IPS DF 6.9 (cell line): ENCODE data around the gene ASB18.

Source experiments
- DNase-seq: peaks from one replicate; pipeline ENCODE4 v3.0.0-alpha.2; 2013; ENCODE audit warnings: low read depth, low spot score
- H3K27ac ChIP-seq: one replicate; pipeline ENCODE4 v1.5.1; 2013; ENCODE audit warnings: low read length, control low read depth
- H3K27me3 ChIP-seq: 2 replicates; pipeline ENCODE4 v1.6.1; 2013; ENCODE audit warnings: mild to moderate bottlenecking, low read length; ENCODE audit not compliant: control insufficient read depth, insufficient read depth
- H3K36me3 ChIP-seq: 2 replicates; pipeline ENCODE4 v1.6.1; 2013; ENCODE audit warnings: low read length; ENCODE audit not compliant: control insufficient read depth, insufficient read depth
- H3K4me1 ChIP-seq: 2 replicates; pipeline ENCODE4 v1.6.1; 2013; ENCODE audit warnings: low read length; ENCODE audit not compliant: control insufficient read depth, insufficient read depth
- H3K4me3 ChIP-seq: 2 replicates; pipeline ENCODE4 v1.5.1; 2013; ENCODE audit warnings: mild to moderate bottlenecking, low read length
- H3K9me3 ChIP-seq: 2 replicates; pipeline ENCODE4 v1.6.1; 2013; ENCODE audit warnings: low read length, inconsistent platforms; ENCODE audit not compliant: control insufficient read depth, insufficient read depth
- WGBS: extraction: QIAGEN DNeasy Blood & Tissue Kit; methylation state at CpG from one replicate; pipeline ENCODE4 v1.1.7; 2013; ENCODE audit warnings: mixed read lengths, missing lambda C conversion rate; ENCODE audit not compliant: insufficient read length, insufficient coverage; 5-methylcytosine and 5-hydroxymethylcytosine counted together

Gene ASB18

GRCh38 chr2:236223675-236224074 lies 40.5 kb downstream of the ASB18 start:
- H3K4me3 ChIP-seq: no peak overlapping the region
- no peak overlapping the region for H3K27ac ChIP-seq
- no CpG with 5 or more reads among the region's 2 CpGs for WGBS
- DNase-seq: no peak
- H3K4me1 ChIP-seq: no peaks in the 10 kb centered on the region; the same call in 1 of the 2 replicates
- H3K9me3 ChIP-seq: peaks cover 1% of the 10 kb centered on the region; the same call in 1 of the 2 replicates
- H3K36me3 ChIP-seq: no peaks in the 10 kb centered on the region
- no peaks in the 10 kb centered on the region; the same call in 1 of the 2 replicates for H3K27me3 ChIP-seq

- Histone ChIP-seq H3K27ac (no peak overlapping the region), H3K4me1 (no peaks in the 10 kb centered on the region; the same call in 1 of the 2 replicates), H3K36me3 (no peaks in the 10 kb centered on the region), H3K9me3 (peaks cover 1% of the 10 kb centered on the region; the same call in 1 of the 2 replicates), H3K27me3 (no peaks in the 10 kb centered on the region; the same call in 1 of the 2 replicates), H3K4me3 (no peak overlapping the region)
- WGBS: no CpG with 5 or more reads among the region's 8 CpGs
- no peak for DNase-seq
Observed at GRCh38 chr2:236221798-236222197, 42.4 kb downstream of the ASB18 start.

- no CpG with 5 or more reads among the region's 3 CpGs for WGBS
- Histone ChIP-seq H3K9me3 (peaks cover 1% of the 10 kb centered on the region; the same call in 1 of the 2 replicates), H3K27me3 (no peaks in the 10 kb centered on the region; the same call in 1 of the 2 replicates), H3K36me3 (no peaks in the 10 kb centered on the region; the same call in 1 of the 2 replicates), H3K4me3 (no peak overlapping the region), H3K4me1 (no peaks in the 10 kb centered on the region; the same call in 1 of the 2 replicates), H3K27ac (no peak overlapping the region)
- DNase-seq: no peak
Observed at GRCh38 chr2:236219411-236219810, 44.8 kb downstream of the ASB18 start.

GRCh38 chr2:236217926-236218325 lies 46.3 kb downstream of the ASB18 start:
- H3K27ac ChIP-seq: no peak overlapping the region
- H3K4me3 ChIP-seq: no peak overlapping the region
- H3K9me3 ChIP-seq: no peaks in the 10 kb centered on the region
- H3K36me3 ChIP-seq: no peaks in the 10 kb centered on the region; the same call in 1 of the 2 replicates
- no peak for DNase-seq
- WGBS: no CpG with 5 or more reads among the region's 4 CpGs
- H3K27me3 ChIP-seq: no peaks in the 10 kb centered on the region
- H3K4me1 ChIP-seq: no peaks in the 10 kb centered on the region; the same call in 1 of the 2 replicates

GRCh38 chr2:236216711-236217110 lies 47.5 kb downstream of the ASB18 start:
- Histone ChIP-seq H3K9me3 (no peaks in the 10 kb centered on the region), H3K27ac (no peak overlapping the region)
- no CpG with 5 or more reads among the region's 7 CpGs for WGBS

GRCh38 chr2:236215761-236216333 lies 48.4 kb downstream of the ASB18 start:
- H3K4me3 ChIP-seq: no peak overlapping the region
- H3K27ac ChIP-seq: no peak overlapping the region
- H3K9me3 ChIP-seq: no peaks in the 10 kb centered on the region
- no peaks in the 10 kb centered on the region; the same call in 1 of the 2 replicates for H3K36me3 ChIP-seq
- no peaks in the 10 kb centered on the region; the same call in 1 of the 2 replicates for H3K4me1 ChIP-seq
- H3K27me3 ChIP-seq: no peaks in the 10 kb centered on the region
- DNase-seq: no peak
- WGBS: no CpG with 5 or more reads among the region's 12 CpGs

More at GRCh38 chr2:236216711-236217110, 47.5 kb downstream of the ASB18 start:
- no peaks in the 10 kb centered on the region for H3K27me3 ChIP-seq
- no peaks in the 10 kb centered on the region; the same call in 1 of the 2 replicates for H3K36me3 ChIP-seq
- no peaks in the 10 kb centered on the region; the same call in 1 of the 2 replicates for H3K4me1 ChIP-seq
- H3K4me3 ChIP-seq: no peak overlapping the region
- DNase-seq: no peak

GRCh38 chr2:236215196-236215595 lies 49.0 kb downstream of the ASB18 start:
- Histone ChIP-seq H3K27ac (no peak overlapping the region), H3K4me1 (no peaks in the 10 kb centered on the region; the same call in 1 of the 2 replicates), H3K9me3 (no peaks in the 10 kb centered on the region), H3K27me3 (no peaks in the 10 kb centered on the region), H3K36me3 (no peaks in the 10 kb centered on the region; the same call in 1 of the 2 replicates), H3K4me3 (no peak overlapping the region)
- no peak for DNase-seq
- WGBS: no CpG with 5 or more reads among the region's 6 CpGs

GRCh38 chr2:236214376-236214995 lies 49.7 kb downstream of the ASB18 start:
- no peak for DNase-seq
- no peak overlapping the region for H3K27ac ChIP-seq
- no peaks in the 10 kb centered on the region; the same call in 1 of the 2 replicates for H3K4me1 ChIP-seq
- H3K36me3 ChIP-seq: no peaks in the 10 kb centered on the region; the same call in 1 of the 2 replicates
- H3K9me3 ChIP-seq: no peaks in the 10 kb centered on the region
- H3K27me3 ChIP-seq: no peaks in the 10 kb centered on the region
- WGBS: no CpG with 5 or more reads among the region's 92 CpGs
- no peak overlapping the region for H3K4me3 ChIP-seq

GRCh38 chr2:236211296-236211695 lies 52.9 kb downstream of the ASB18 start:
- WGBS: no CpG with 5 or more reads among the region's 25 CpGs
- no peak for DNase-seq
- no peak overlapping the region for H3K4me3 ChIP-seq

GRCh38 chr2:236210536-236210935 lies 53.7 kb downstream of the ASB18 start:
- no peaks in the 10 kb centered on the region; the same call in 1 of the 2 replicates for H3K36me3 ChIP-seq
- H3K9me3 ChIP-seq: no peaks in the 10 kb centered on the region
- no peaks in the 10 kb centered on the region for H3K27me3 ChIP-seq
- DNase-seq: no peak
- WGBS: no CpG with 5 or more reads among the region's 8 CpGs
- H3K4me1 ChIP-seq: no peaks in the 10 kb centered on the region; the same call in 1 of the 2 replicates
- no peak overlapping the region for H3K4me3 ChIP-seq
- no peak overlapping the region for H3K27ac ChIP-seq

More at GRCh38 chr2:236211296-236211695, 52.9 kb downstream of the ASB18 start:
- Histone ChIP-seq H3K27ac (no peak overlapping the region), H3K4me1 (no peaks in the 10 kb centered on the region; the same call in 1 of the 2 replicates), H3K9me3 (no peaks in the 10 kb centered on the region), H3K36me3 (no peaks in the 10 kb centered on the region; the same call in 1 of the 2 replicates), H3K27me3 (no peaks in the 10 kb centered on the region)
